H7 (cell line): ENCODE measurements around the gene CFAP45. TPM values are rescaled to one million over a fixed set of nuclear protein-coding genes. Genes with fewer than 3 reads are reported as not detected.

Experiments
- DNase-seq: peaks from one replicate; pipeline ENCODE4 v3.0.0; 2012
- H3K27me3 ChIP-seq: 2 replicates; pipeline ENCODE4 v1.6.0; 2011; ENCODE audit warnings: mild to moderate bottlenecking, low read length; ENCODE audit not compliant: control insufficient read depth, insufficient read depth
- H3K36me3 ChIP-seq: replicated peaks from 2 replicates; pipeline ENCODE4 v1.5.1; 2011; ENCODE audit warnings: low read length; ENCODE audit not compliant: control insufficient read depth, insufficient read depth
- H3K4me3 ChIP-seq: 2 replicates; pipeline ENCODE4 v1.5.1; 2011; ENCODE audit warnings: low read depth, mild to moderate bottlenecking, control low read depth, low read length, moderate library complexity; ENCODE audit not compliant: insufficient read depth
- total RNA-seq: library from RNA; depleted of rRNA; stranded (reverse); fragments of >200 nt; shearing (Covaris generic); gene quantifications from 2 replicates; pipeline ENCODE4 v1.2.3, GENCODE V29; 2014

Gene CFAP45
- total RNA-seq, 1 experiment from 2014 or later = 0.17 TPM

GRCh38 chr1:159891275-159892157 lies 8.4 kb downstream of the CFAP45 start:
- peak; percentile 80 for DNase-seq
- Histone ChIP-seq H3K27me3 (no peaks in the 10 kb centered on the region; the same call in 1 of the 2 replicates), H3K4me3 (no peak overlapping the region), H3K36me3 (no peaks in the 10 kb centered on the region)

GRCh38 chr1:159890390-159890789 lies 9.6 kb downstream of the CFAP45 start:
- no peaks in the 10 kb centered on the region; the same call in 1 of the 2 replicates for H3K27me3 ChIP-seq
- no peaks in the 10 kb centered on the region for H3K36me3 ChIP-seq
- DNase-seq = no peak
- no peak overlapping the region for H3K4me3 ChIP-seq

GRCh38 chr1:159889821-159890252 lies 10.1 kb downstream of the CFAP45 start:
- Histone ChIP-seq H3K27me3 (no peaks in the 10 kb centered on the region; the same call in 1 of the 2 replicates), H3K4me3 (no peak overlapping the region), H3K36me3 (no peaks in the 10 kb centered on the region)
- no peak for DNase-seq

- H3K4me3 ChIP-seq = no peak overlapping the region
- no peak for DNase-seq
- no peaks in the 10 kb centered on the region for H3K36me3 ChIP-seq
- no peaks in the 10 kb centered on the region for H3K27me3 ChIP-seq
Measured at GRCh38 chr1:159889202-159889601, 10.8 kb downstream of the CFAP45 start.

- Histone ChIP-seq H3K4me3 (no peak overlapping the region), H3K27me3 (no peaks in the 10 kb centered on the region), H3K36me3 (no peaks in the 10 kb centered on the region)
- DNase-seq = no peak
Measured at GRCh38 chr1:159884296-159884695, 15.7 kb downstream of the CFAP45 start.

GRCh38 chr1:159883134-159883533 lies 16.8 kb downstream of the CFAP45 start:
- no peak for DNase-seq
- Histone ChIP-seq H3K27me3 (no peaks in the 10 kb centered on the region), H3K4me3 (no peak overlapping the region), H3K36me3 (no peaks in the 10 kb centered on the region)

- Histone ChIP-seq H3K4me3 (no peak overlapping the region), H3K36me3 (no peaks in the 10 kb centered on the region), H3K27me3 (no peaks in the 10 kb centered on the region)
- no peak for DNase-seq
Measured at GRCh38 chr1:159882527-159882862, 17.5 kb downstream of the CFAP45 start.

- no peaks in the 10 kb centered on the region for H3K36me3 ChIP-seq
- H3K4me3 ChIP-seq = no peak overlapping the region
- H3K27me3 ChIP-seq = peaks cover 1% of the 10 kb centered on the region; the same call in 1 of the 2 replicates
- DNase-seq = no peak
Measured at GRCh38 chr1:159881622-159882526, 18.1 kb downstream of the CFAP45 start.

GRCh38 chr1:159880430-159880829 lies 19.5 kb downstream of the CFAP45 start:
- no peak for DNase-seq
- H3K36me3 ChIP-seq = no peaks in the 10 kb centered on the region
- peaks cover 1% of the 10 kb centered on the region; the same call in 1 of the 2 replicates for H3K27me3 ChIP-seq
- no peak overlapping the region for H3K4me3 ChIP-seq

GRCh38 chr1:159879977-159880376 lies 20.0 kb downstream of the CFAP45 start:
- H3K36me3 ChIP-seq = no peaks in the 10 kb centered on the region
- H3K27me3 ChIP-seq = peaks cover 1% of the 10 kb centered on the region; the same call in 1 of the 2 replicates
- no peak for DNase-seq
- no peak overlapping the region for H3K4me3 ChIP-seq

- no peak for DNase-seq
- H3K27me3 ChIP-seq = peaks cover 1% of the 10 kb centered on the region; the same call in 1 of the 2 replicates
- no peak overlapping the region for H3K4me3 ChIP-seq
- no peaks in the 10 kb centered on the region for H3K36me3 ChIP-seq
Measured at GRCh38 chr1:159879136-159879535, 20.8 kb downstream of the CFAP45 start.

GRCh38 chr1:159877695-159878444 lies 22.1 kb downstream of the CFAP45 start:
- no peak for DNase-seq
- Histone ChIP-seq H3K36me3 (no peaks in the 10 kb centered on the region), H3K27me3 (peaks cover 1% of the 10 kb centered on the region; the same call in 1 of the 2 replicates), H3K4me3 (no peak overlapping the region)

GRCh38 chr1:159873530-159874143 lies 26.3 kb downstream of the CFAP45 start:
- Histone ChIP-seq H3K4me3 (no peak overlapping the region), H3K27me3 (peaks cover 1% of the 10 kb centered on the region; the same call in 1 of the 2 replicates), H3K36me3 (no peaks in the 10 kb centered on the region)
- no peak for DNase-seq

GRCh38 chr1:159872891-159873290 lies 27.1 kb downstream of the CFAP45 start:
- H3K36me3 ChIP-seq = no peaks in the 10 kb centered on the region
- no peak overlapping the region for H3K4me3 ChIP-seq
- H3K27me3 ChIP-seq = peaks cover 1% of the 10 kb centered on the region; the same call in 1 of the 2 replicates
- no peak for DNase-seq
